ENCODE measurements around the gene ZBTB16. TPM values are rescaled to one million over a fixed set of nuclear protein-coding genes. Genes with fewer than 3 reads are reported as not detected.

ZBTB16 gene
- total and polyA plus RNA-seq, 2 donors (not counting 3 experiments of a cell fraction or from before 2014, with no cell fraction given), result 9.8 to 20.3 TPM

DNA sequence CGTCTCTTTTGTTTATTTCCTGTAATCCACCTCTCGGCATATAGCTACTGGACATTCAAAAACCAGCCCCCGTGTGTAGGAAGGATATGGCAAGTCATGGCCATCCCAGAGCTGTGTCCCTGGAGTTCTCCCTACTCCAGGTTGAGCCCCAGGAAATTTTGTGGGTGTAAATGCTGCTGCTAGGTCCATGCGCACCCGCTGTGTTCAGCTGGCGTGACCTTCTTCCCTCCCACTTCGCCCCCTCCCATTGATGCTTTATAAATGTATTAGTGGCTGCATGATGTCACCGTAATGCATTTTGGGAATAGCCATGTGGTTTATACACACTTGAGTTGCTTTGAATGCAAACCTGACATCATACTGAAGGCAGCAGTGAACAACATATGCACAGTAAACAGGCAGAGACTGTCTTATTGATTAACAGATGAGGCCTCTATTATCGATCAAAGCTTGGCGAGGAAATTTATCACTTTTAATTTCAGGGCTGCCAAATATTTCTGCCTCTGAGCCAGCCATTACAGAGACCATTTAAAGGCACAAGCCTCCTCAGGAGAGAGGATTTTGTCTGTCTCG is 123.0 kb downstream of the ZBTB16 start:
- H2AFZ ChIP-seq (ENCODE audit: low read depth, low read length), result no peak overlapping the region
- H3K79me2 ChIP-seq (ENCODE audit: control insufficient read depth, insufficient read depth, low read length), result no peaks in the 10 kb centered on the region
- no peak for TF ChIP-seq GATA2 (IDR thresholded peaks at IDR 0.05; ENCODE audit: insufficient read depth, insufficient read length, low read depth, low read length)
- no peaks in the 10 kb centered on the region for H3K27me3 ChIP-seq (ENCODE audit: control insufficient read depth in 2 of 2, insufficient read depth in 2 of 2, low read length in 2 of 2)
- peaks cover 0 to 12% of the 10 kb centered on the region in 2 experiments for H3K36me3 ChIP-seq (ENCODE audit: control insufficient read depth in 2 of 2, extremely low read depth in 1 of 2, insufficient read depth in 2 of 2, low read length in 2 of 2)
- DNase-seq (ENCODE audit: low read depth, low spot score) (no peak), FAIRE-seq (no peak)
- H3K9me3 ChIP-seq (replicated peaks; ENCODE audit: control insufficient read depth, insufficient read depth, low read length), result no peaks in the 10 kb centered on the region
- no peak overlapping the region for H3K4me3 ChIP-seq (replicated peaks in 1 of 3; ENCODE audit: insufficient read depth in 1 of 3, low read depth in 1 of 3, low read length in 3 of 3)
- intact Hi-C loops (cut with micrococcal nuclease) (loop anchor here (5.0 kb wide), 1 partner anchor 285 kb away; no protein-coding TSS in a partner anchor), dilution Hi-C loops (cut with MboI; ENCODE audit: extremely low pct_ligation_motif_present, low sequenced_read_pairs) (no loop called here)
- H3K4me1 ChIP-seq (ENCODE audit: control insufficient read depth, extremely low read depth, insufficient read depth, low read length), result peaks cover 29% of the 10 kb centered on the region
- H3K9ac ChIP-seq (replicated peaks; ENCODE audit: extremely low read depth, insufficient read depth, low read length), result no peak overlapping the region
- H3K4me2 ChIP-seq (ENCODE audit: insufficient read depth, low read length), result no peak overlapping the region
- H3K9me1 ChIP-seq (replicated peaks; ENCODE audit: control insufficient read depth, extremely low read depth, insufficient read depth, low read length), result no peaks in the 10 kb centered on the region
- CTCF ChIA-PET, result interaction anchor here (0.9 to 7.5 kb wide), 5 partner anchors 10 to 147 kb away, joined by 3 to 64 read pairs (median 17); partner anchors contain the start of gene ZBTB16
- H3K27ac ChIP-seq (ENCODE audit: insufficient read depth, low read depth, low read length), result no peak overlapping the region
- POLR2A ChIA-PET, result interaction anchor here (0.7 kb wide), 1 partner anchor 16 kb away, joined by 9 read pairs; no protein-coding TSS in a partner anchor
- no TSS peak for BruUV-seq (replicated peaks)
- no peaks in the 10 kb centered on the region for H4K20me1 ChIP-seq (replicated peaks; ENCODE audit: control insufficient read depth, extremely low read depth, insufficient read depth, low read length)

DNA sequence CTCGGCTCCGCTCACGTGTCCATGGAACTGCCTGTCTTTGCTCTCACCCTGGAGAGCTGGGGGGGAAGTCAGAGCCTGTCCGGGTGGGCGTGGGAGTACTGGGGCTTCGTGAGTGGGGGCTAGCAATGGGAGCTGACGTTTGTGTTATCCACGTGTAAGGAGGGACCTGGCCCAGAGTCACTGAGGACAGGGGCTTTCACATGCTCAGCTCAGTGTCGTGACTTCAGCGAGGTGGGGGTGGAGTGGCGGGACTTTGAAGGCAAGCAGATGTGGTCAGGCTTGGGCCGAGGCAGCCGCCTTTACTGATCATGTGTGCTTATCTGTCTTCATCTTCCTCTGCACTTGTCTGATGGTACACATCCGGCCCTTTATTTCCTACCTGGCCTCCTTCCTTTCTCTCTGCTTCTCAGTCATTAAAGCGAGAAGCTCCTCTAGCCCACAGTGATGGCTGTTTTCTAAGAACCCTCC is 123.6 kb downstream of the ZBTB16 start:
- Histone ChIP-seq H2AFZ (ENCODE audit: low read depth, low read length) (no peak overlapping the region), H3K4me2 (ENCODE audit: insufficient read depth, low read length) (no peak overlapping the region), H3K27ac (ENCODE audit: insufficient read depth, low read depth, low read length) (no peak overlapping the region), H3K4me1 (ENCODE audit: control insufficient read depth, extremely low read depth, insufficient read depth, low read length) (peaks cover 24% of the 10 kb centered on the region), H3K27me3 (ENCODE audit: control insufficient read depth in 2 of 2, insufficient read depth in 2 of 2, low read length in 2 of 2) (no peaks in the 10 kb centered on the region), H3K9me3 (replicated peaks; ENCODE audit: control insufficient read depth, insufficient read depth, low read length) (no peaks in the 10 kb centered on the region), H3K9ac (replicated peaks; ENCODE audit: extremely low read depth, insufficient read depth, low read length) (no peak overlapping the region), H3K36me3 (ENCODE audit: control insufficient read depth in 2 of 2, extremely low read depth in 1 of 2, insufficient read depth in 2 of 2, low read length in 2 of 2) (peaks cover 0 to 13% of the 10 kb centered on the region in 2 experiments), H3K79me2 (ENCODE audit: control insufficient read depth, insufficient read depth, low read length) (no peaks in the 10 kb centered on the region), H4K20me1 (replicated peaks; ENCODE audit: control insufficient read depth, extremely low read depth, insufficient read depth, low read length) (no peaks in the 10 kb centered on the region), H3K9me1 (replicated peaks; ENCODE audit: control insufficient read depth, extremely low read depth, insufficient read depth, low read length) (no peaks in the 10 kb centered on the region), H3K4me3 (replicated peaks in 1 of 3; ENCODE audit: insufficient read depth in 1 of 3, low read depth in 1 of 3, low read length in 3 of 3) (no peak overlapping the region)
- intact Hi-C loops (cut with micrococcal nuclease) (loop anchor here (5.0 kb wide), 1 partner anchor 286 kb away; no protein-coding TSS in a partner anchor), dilution Hi-C loops (cut with MboI; ENCODE audit: extremely low pct_ligation_motif_present, low sequenced_read_pairs) (no loop called here)
- BruUV-seq (replicated peaks), result no TSS peak
- TF ChIP-seq POLR2A (IDR thresholded peaks at IDR 0.05; ENCODE audit: low read depth, low read length) (no peak), GATA2 (IDR thresholded peaks at IDR 0.05; ENCODE audit: insufficient read depth, insufficient read length, low read depth, low read length) (no peak), MYC (IDR thresholded peaks at IDR 0.05; ENCODE audit: low read depth, low read length) (no peak), EZH2 (IDR thresholded peaks at IDR 0.05; ENCODE audit: borderline replicate concordance, low read depth, low read length, severe bottlenecking) (no peak), FOS (IDR thresholded peaks at IDR 0.05; ENCODE audit: borderline replicate concordance, insufficient read depth, low read length) (no peak), JUN (IDR thresholded peaks at IDR 0.05; ENCODE audit: borderline replicate concordance, insufficient read depth, insufficient read length, low read depth) (no peak), POLR2AphosphoS5 (IDR thresholded peaks at IDR 0.05; ENCODE audit: insufficient read depth, low read depth, low read length) (no peak)
- TF ChIP-seq, protein P1, sequence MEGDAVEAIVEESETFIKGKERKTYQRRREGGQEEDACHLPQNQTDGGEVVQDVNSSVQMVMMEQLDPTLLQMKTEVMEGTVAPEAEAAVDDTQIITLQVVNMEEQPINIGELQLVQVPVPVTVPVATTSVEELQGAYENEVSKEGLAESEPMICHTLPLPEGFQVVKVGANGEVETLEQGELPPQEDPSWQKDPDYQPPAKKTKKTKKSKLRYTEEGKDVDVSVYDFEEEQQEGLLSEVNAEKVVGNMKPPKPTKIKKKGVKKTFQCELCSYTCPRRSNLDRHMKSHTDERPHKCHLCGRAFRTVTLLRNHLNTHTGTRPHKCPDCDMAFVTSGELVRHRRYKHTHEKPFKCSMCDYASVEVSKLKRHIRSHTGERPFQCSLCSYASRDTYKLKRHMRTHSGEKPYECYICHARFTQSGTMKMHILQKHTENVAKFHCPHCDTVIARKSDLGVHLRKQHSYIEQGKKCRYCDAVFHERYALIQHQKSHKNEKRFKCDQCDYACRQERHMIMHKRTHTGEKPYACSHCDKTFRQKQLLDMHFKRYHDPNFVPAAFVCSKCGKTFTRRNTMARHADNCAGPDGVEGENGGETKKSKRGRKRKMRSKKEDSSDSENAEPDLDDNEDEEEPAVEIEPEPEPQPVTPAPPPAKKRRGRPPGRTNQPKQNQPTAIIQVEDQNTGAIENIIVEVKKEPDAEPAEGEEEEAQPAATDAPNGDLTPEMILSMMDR (IDR thresholded peaks at IDR 0.05; ENCODE audit: extremely low read depth in 1 of 2, insufficient read depth in 1 of 2, low read depth in 1 of 2, low read length in 2 of 2), result no peak
- TF ChIP-seq, protein P2, sequence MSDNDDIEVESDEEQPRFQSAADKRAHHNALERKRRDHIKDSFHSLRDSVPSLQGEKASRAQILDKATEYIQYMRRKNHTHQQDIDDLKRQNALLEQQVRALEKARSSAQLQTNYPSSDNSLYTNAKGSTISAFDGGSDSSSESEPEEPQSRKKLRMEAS (IDR thresholded peaks at IDR 0.05; ENCODE audit: insufficient read depth, insufficient read length), result no peak
- ChIA-PET POLR2A (no interaction called here), CTCF (interaction anchor here (0.9 to 7.5 kb wide), 6 partner anchors 9 to 147 kb away, joined by 3 to 64 read pairs (median 11); partner anchors contain the start of gene ZBTB16)
- FAIRE-seq (no peak), DNase-seq (ENCODE audit: low read depth, low spot score) (no peak)

Measured in endothelial cell of umbilical vein (primary cell).